Measurements from ENCODE around the gene CHSY1.

The CHSY1 gene

GRCh38 chr15:101193120-101193644 lies 58.7 kb downstream of the CHSY1 start:
- no peak for DNase-seq (ENCODE audit: low spot score)

GRCh38 chr15:101192081-101192480 lies 59.8 kb downstream of the CHSY1 start:
- H3K14ac ChIP-seq (ENCODE audit: low read length), result no peak overlapping the region
- H2BK120ac ChIP-seq (ENCODE audit: low read depth, low read length), result no peak overlapping the region
- no peak overlapping the region for H3K18ac ChIP-seq (ENCODE audit: low read length)
- no peak overlapping the region for H3K4me3 ChIP-seq (ENCODE audit: low read length in 2 of 2)
- H4K8ac ChIP-seq (ENCODE audit: low read depth, low read length), result no peak overlapping the region
- H3K4me1 ChIP-seq (ENCODE audit: control insufficient read depth in 2 of 2, insufficient read depth in 1 of 2, low read depth in 1 of 2, low read length in 2 of 2), result peaks cover 0 to 11% of the 10 kb centered on the region in 2 donors
- H3K23ac ChIP-seq (ENCODE audit: low read depth, low read length, poor library complexity), result no peak overlapping the region
- no peak overlapping the region for H4K91ac ChIP-seq (ENCODE audit: low read depth, low read length, poor library complexity)
- H2AK5ac ChIP-seq (ENCODE audit: low read depth, low read length), result no peak overlapping the region
- H3K79me1 ChIP-seq (ENCODE audit: low read depth, low read length), result no peaks in the 10 kb centered on the region
- H2BK15ac ChIP-seq (ENCODE audit: low read length), result no peak overlapping the region
- WGBS, 2 donors (ENCODE audit: extremely low coverage in 2 of 2, insufficient read length in 2 of 2, insufficient replicate concordance in 1 of 2), result no CpG with 5 or more reads among the region's 3 CpGs
- H3K9ac ChIP-seq (ENCODE audit: low read depth, low read length, poor library complexity), result no peak overlapping the region
- no peak overlapping the region for H3K4ac ChIP-seq (ENCODE audit: low read length)
- no peak for DNase-seq (ENCODE audit: low spot score)
- no peak overlapping the region for H3K27ac ChIP-seq (replicated peaks; ENCODE audit: low read length)
- H3K36me3 ChIP-seq (replicated peaks in 1 of 2; ENCODE audit: control insufficient read depth in 2 of 2, insufficient read depth in 2 of 2, low read length in 2 of 2), result peaks cover 0 to 6% of the 10 kb centered on the region in 2 donors
- no peaks in the 10 kb centered on the region for H3K27me3 ChIP-seq (ENCODE audit: control insufficient read depth in 3 of 3, insufficient read depth in 3 of 3, low read depth in 1 of 3, low read length in 3 of 3)
- H2BK5ac ChIP-seq (ENCODE audit: low read length), result no peak overlapping the region
- no peak overlapping the region for H2BK12ac ChIP-seq (ENCODE audit: low read length)
- no peak overlapping the region for H2AFZ ChIP-seq (ENCODE audit: low read length)
- no peak overlapping the region for H3K4me2 ChIP-seq (ENCODE audit: insufficient read depth, low read length, poor library complexity, severe bottlenecking)
- H3K9me3 ChIP-seq (replicated peaks in 1 of 2; ENCODE audit: control insufficient read depth in 2 of 2, insufficient read depth in 1 of 2, low read depth in 1 of 2, low read length in 2 of 2), result no peaks in the 10 kb centered on the region

More at GRCh38 chr15:101193120-101193644, 58.7 kb downstream of the CHSY1 start:
- H2BK120ac ChIP-seq (ENCODE audit: low read depth, low read length), result no peak overlapping the region
- no peak overlapping the region for H3K4me3 ChIP-seq (ENCODE audit: low read length in 2 of 2)
- H3K18ac ChIP-seq (ENCODE audit: low read length), result no peak overlapping the region
- peak overlapping the region; percentile 73 for H3K14ac ChIP-seq (ENCODE audit: low read length)
- peak overlapping the region; percentile 37 for H3K23ac ChIP-seq (ENCODE audit: low read depth, low read length, poor library complexity)
- no peak overlapping the region for H4K91ac ChIP-seq (ENCODE audit: low read depth, low read length, poor library complexity)
- no peak overlapping the region for H2BK5ac ChIP-seq (ENCODE audit: low read length)
- no peak overlapping the region for H3K27ac ChIP-seq (replicated peaks; ENCODE audit: low read length)
- H3K9ac ChIP-seq (ENCODE audit: low read depth, low read length, poor library complexity), result no peak overlapping the region
- H3K36me3 ChIP-seq (replicated peaks in 1 of 2; ENCODE audit: control insufficient read depth in 2 of 2, insufficient read depth in 2 of 2, low read length in 2 of 2), result peaks cover 0 to 3% of the 10 kb centered on the region in 2 donors
- H2AFZ ChIP-seq (ENCODE audit: low read length), result no peak overlapping the region
- WGBS, 2 donors (ENCODE audit: extremely low coverage in 2 of 2, insufficient read length in 2 of 2, insufficient replicate concordance in 1 of 2), result no CpG with 5 or more reads among the region's 17 CpGs
- H3K79me1 ChIP-seq (ENCODE audit: low read depth, low read length), result no peaks in the 10 kb centered on the region
- peaks cover 3 to 13% of the 10 kb centered on the region in 2 donors for H3K4me1 ChIP-seq (ENCODE audit: control insufficient read depth in 2 of 2, insufficient read depth in 1 of 2, low read depth in 1 of 2, low read length in 2 of 2)
- no peak overlapping the region for H2BK15ac ChIP-seq (ENCODE audit: low read length)
- H2AK5ac ChIP-seq (ENCODE audit: low read depth, low read length), result no peak overlapping the region
- no peak overlapping the region for H2BK12ac ChIP-seq (ENCODE audit: low read length)
- no peaks in the 10 kb centered on the region for H3K27me3 ChIP-seq (ENCODE audit: control insufficient read depth in 3 of 3, insufficient read depth in 3 of 3, low read depth in 1 of 3, low read length in 3 of 3)
- no peaks in the 10 kb centered on the region for H3K9me3 ChIP-seq (replicated peaks in 1 of 2; ENCODE audit: control insufficient read depth in 2 of 2, insufficient read depth in 1 of 2, low read depth in 1 of 2, low read length in 2 of 2)
- no peak overlapping the region for H3K4me2 ChIP-seq (ENCODE audit: insufficient read depth, low read length, poor library complexity, severe bottlenecking)
- H3K4ac ChIP-seq (ENCODE audit: low read length), result no peak overlapping the region
- H4K8ac ChIP-seq (ENCODE audit: low read depth, low read length), result no peak overlapping the region

- Histone ChIP-seq H3K4me1 (ENCODE audit: control insufficient read depth in 2 of 2, insufficient read depth in 1 of 2, low read depth in 1 of 2, low read length in 2 of 2) (peaks cover 0 to 11% of the 10 kb centered on the region in 2 donors), H2BK5ac (ENCODE audit: low read length) (no peak overlapping the region), H3K4me3 (ENCODE audit: low read length in 2 of 2) (no peak overlapping the region), H3K27me3 (ENCODE audit: control insufficient read depth in 3 of 3, insufficient read depth in 3 of 3, low read depth in 1 of 3, low read length in 3 of 3) (no peaks in the 10 kb centered on the region), H3K9me3 (replicated peaks in 1 of 2; ENCODE audit: control insufficient read depth in 2 of 2, insufficient read depth in 1 of 2, low read depth in 1 of 2, low read length in 2 of 2) (no peaks in the 10 kb centered on the region), H4K91ac (ENCODE audit: low read depth, low read length, poor library complexity) (no peak overlapping the region), H3K4ac (ENCODE audit: low read length) (no peak overlapping the region), H3K36me3 (replicated peaks in 1 of 2; ENCODE audit: control insufficient read depth in 2 of 2, insufficient read depth in 2 of 2, low read length in 2 of 2) (peaks cover 0 to 10% of the 10 kb centered on the region in 2 donors), H3K14ac (ENCODE audit: low read length) (no peak overlapping the region), H2BK12ac (ENCODE audit: low read length) (no peak overlapping the region), H2BK120ac (ENCODE audit: low read depth, low read length) (no peak overlapping the region), H2AK5ac (ENCODE audit: low read depth, low read length) (no peak overlapping the region), H3K9ac (ENCODE audit: low read depth, low read length, poor library complexity) (no peak overlapping the region), H2AFZ (ENCODE audit: low read length) (no peak overlapping the region), H3K27ac (replicated peaks; ENCODE audit: low read length) (no peak overlapping the region), H3K18ac (ENCODE audit: low read length) (no peak overlapping the region), H3K4me2 (ENCODE audit: insufficient read depth, low read length, poor library complexity, severe bottlenecking) (no peak overlapping the region), H3K23ac (ENCODE audit: low read depth, low read length, poor library complexity) (no peak overlapping the region), H2BK15ac (ENCODE audit: low read length) (no peak overlapping the region), H3K79me1 (ENCODE audit: low read depth, low read length) (no peaks in the 10 kb centered on the region), H4K8ac (ENCODE audit: low read depth, low read length) (no peak overlapping the region)
- DNase-seq (ENCODE audit: low spot score), result no peak
- whole genome bisulfite sequencing, 2 donors (ENCODE audit: extremely low coverage in 2 of 2, insufficient read length in 2 of 2, insufficient replicate concordance in 1 of 2), result no CpG with 5 or more reads among the region's 3 CpGs
These were observed 60.6 kb downstream of the CHSY1 start for GRCh38 chr15:101191242-101191641.

- peaks cover 0 to 11% of the 10 kb centered on the region in 2 donors for H3K4me1 ChIP-seq (ENCODE audit: control insufficient read depth in 2 of 2, insufficient read depth in 1 of 2, low read depth in 1 of 2, low read length in 2 of 2)
- no peak overlapping the region for H3K9ac ChIP-seq (ENCODE audit: low read depth, low read length, poor library complexity)
- H2BK15ac ChIP-seq (ENCODE audit: low read length), result no peak overlapping the region
- no peaks in the 10 kb centered on the region for H3K9me3 ChIP-seq (replicated peaks in 1 of 2; ENCODE audit: control insufficient read depth in 2 of 2, insufficient read depth in 1 of 2, low read depth in 1 of 2, low read length in 2 of 2)
- no peak overlapping the region for H3K4ac ChIP-seq (ENCODE audit: low read length)
- H3K23ac ChIP-seq (ENCODE audit: low read depth, low read length, poor library complexity), result no peak overlapping the region
- no peak for DNase-seq (ENCODE audit: low spot score)
- no peak overlapping the region for H2BK12ac ChIP-seq (ENCODE audit: low read length)
- H2AK5ac ChIP-seq (ENCODE audit: low read depth, low read length), result no peak overlapping the region
- no peaks in the 10 kb centered on the region for H3K79me1 ChIP-seq (ENCODE audit: low read depth, low read length)
- H3K27ac ChIP-seq (replicated peaks; ENCODE audit: low read length), result no peak overlapping the region
- H3K4me3 ChIP-seq (ENCODE audit: low read length in 2 of 2), result no peak overlapping the region
- no peaks in the 10 kb centered on the region for H3K27me3 ChIP-seq (ENCODE audit: control insufficient read depth in 3 of 3, insufficient read depth in 3 of 3, low read depth in 1 of 3, low read length in 3 of 3)
- WGBS, 2 donors (ENCODE audit: extremely low coverage in 2 of 2, insufficient read length in 2 of 2, insufficient replicate concordance in 1 of 2), result no CpG with 5 or more reads among the region's 3 CpGs
- no peak overlapping the region for H2BK5ac ChIP-seq (ENCODE audit: low read length)
- H3K4me2 ChIP-seq (ENCODE audit: insufficient read depth, low read length, poor library complexity, severe bottlenecking), result no peak overlapping the region
- H3K14ac ChIP-seq (ENCODE audit: low read length), result no peak overlapping the region
- H4K91ac ChIP-seq (ENCODE audit: low read depth, low read length, poor library complexity), result peak overlapping the region; percentile 25
- H2BK120ac ChIP-seq (ENCODE audit: low read depth, low read length), result no peak overlapping the region
- no peak overlapping the region for H3K18ac ChIP-seq (ENCODE audit: low read length)
- H3K36me3 ChIP-seq (replicated peaks in 1 of 2; ENCODE audit: control insufficient read depth in 2 of 2, insufficient read depth in 2 of 2, low read length in 2 of 2), result peaks cover 0 to 15% of the 10 kb centered on the region in 2 donors
- H2AFZ ChIP-seq (ENCODE audit: low read length), result no peak overlapping the region
- H4K8ac ChIP-seq (ENCODE audit: low read depth, low read length), result no peak overlapping the region
These were observed 61.7 kb downstream of the CHSY1 start for GRCh38 chr15:101190092-101190595.
